H9 (cell line): ENCODE measurements around the gene HMGCLL1. TPM values are rescaled to one million over a fixed set of nuclear protein-coding genes. Genes with fewer than 3 reads are reported as not detected.

Experiments
- DNase-seq: peaks from one replicate; pipeline ENCODE4 v3.0.0-alpha.2; 2017
- H2AFZ ChIP-seq: one replicate; pipeline ENCODE4 v1.6.1; 2013; ENCODE audit warnings: mild to moderate bottlenecking, low read length, control low read depth, moderate library complexity
- H2AK5ac ChIP-seq: 2 replicates; pipeline ENCODE4 v1.6.1; 2013; ENCODE audit warnings: low read length, control low read depth, mixed read lengths; ENCODE audit not compliant: insufficient read length
- H2BK120ac ChIP-seq: one replicate; pipeline ENCODE4 v1.6.1; 2013; ENCODE audit warnings: low read depth, mild to moderate bottlenecking, low read length, control low read depth, inconsistent platforms; ENCODE audit not compliant: poor library complexity, severe bottlenecking
- H2BK12ac ChIP-seq: 2 replicates; pipeline ENCODE4 v1.6.1; 2013; ENCODE audit warnings: low read length, control low read depth, mixed read lengths, low read depth; ENCODE audit not compliant: insufficient read length
- H2BK15ac ChIP-seq: 2 replicates; pipeline ENCODE4 v1.6.1; 2013; ENCODE audit warnings: low read depth, low read length, control low read depth
- H2BK20ac ChIP-seq: one replicate; pipeline ENCODE4 v1.6.1; 2013; ENCODE audit warnings: low read depth, mild to moderate bottlenecking, low read length, control low read depth, inconsistent platforms; ENCODE audit not compliant: poor library complexity, severe bottlenecking
- H2BK5ac ChIP-seq: 2 replicates; pipeline ENCODE4 v1.6.1; 2013; ENCODE audit warnings: low read length, control low read depth, mixed read lengths; ENCODE audit not compliant: insufficient read length
- H3K14ac ChIP-seq: 2 replicates; pipeline ENCODE4 v1.6.1; 2013; ENCODE audit warnings: low read length, control low read depth; ENCODE audit not compliant: insufficient read depth
- H3K18ac ChIP-seq: 2 replicates; pipeline ENCODE4 v1.6.1; 2013; ENCODE audit warnings: low read depth, mild to moderate bottlenecking, mixed read lengths, low read length, control low read depth; ENCODE audit not compliant: insufficient read length
- H3K23ac ChIP-seq: 2 replicates; pipeline ENCODE4 v1.6.1; 2013; ENCODE audit warnings: low read length, control low read depth, mixed read lengths, low read depth; ENCODE audit not compliant: insufficient read length
- H3K23me2 ChIP-seq: 2 replicates; pipeline ENCODE4 v1.6.1; 2013; ENCODE audit warnings: low read depth, mild to moderate bottlenecking, mixed read lengths, low read length, control low read depth; ENCODE audit not compliant: insufficient read length, poor library complexity, severe bottlenecking
- H3K27ac ChIP-seq: 2 replicates; pipeline ENCODE4 v1.5.1; 2013; ENCODE audit warnings: low read length, control low read depth, mixed read lengths, low read depth; ENCODE audit not compliant: insufficient read length
- H3K27me3 ChIP-seq: 2 replicates; pipeline ENCODE4 v1.6.1; 2013; ENCODE audit warnings: low read length, control low read depth, inconsistent platforms; ENCODE audit not compliant: insufficient read depth
- H3K4ac ChIP-seq: 2 replicates; pipeline ENCODE4 v1.6.1; 2013; ENCODE audit warnings: low read depth, mild to moderate bottlenecking, control low read depth, inconsistent platforms, low read length, moderate library complexity
- H3K4me1 ChIP-seq: 2 replicates; pipeline ENCODE4 v1.6.1; 2013; ENCODE audit warnings: low read length, control low read depth, inconsistent platforms; ENCODE audit not compliant: insufficient read depth
- H3K4me2 ChIP-seq: 2 replicates; pipeline ENCODE4 v1.6.1; 2013; ENCODE audit warnings: low read length, control low read depth, mixed read lengths; ENCODE audit not compliant: insufficient read length, insufficient read depth
- H3K56ac ChIP-seq: 2 replicates; pipeline ENCODE4 v1.6.1; 2013; ENCODE audit warnings: low read depth, mild to moderate bottlenecking, mixed read lengths, low read length, control low read depth; ENCODE audit not compliant: insufficient read length
- H3K79me1 ChIP-seq: 2 replicates; pipeline ENCODE4 v1.6.1; 2013; ENCODE audit warnings: low read depth, mild to moderate bottlenecking, moderate library complexity, low read length, control low read depth, inconsistent platforms; ENCODE audit not compliant: insufficient read depth, poor library complexity, severe bottlenecking
- H3K79me2 ChIP-seq: 2 replicates; pipeline ENCODE4 v1.6.1; 2013; ENCODE audit warnings: low read length, control low read depth, inconsistent platforms; ENCODE audit not compliant: insufficient read depth
- H3K9ac ChIP-seq: 2 replicates; pipeline ENCODE4 v1.6.1; 2013; ENCODE audit warnings: low read length, control low read depth, mixed read lengths; ENCODE audit not compliant: insufficient read length; ENCODE audit errors: extremely low read depth
- H3K9me3 ChIP-seq: one replicate; pipeline ENCODE4 v1.6.1; 2013; ENCODE audit warnings: low read depth, low read length, inconsistent platforms; ENCODE audit not compliant: control insufficient read depth
- H3T11ph ChIP-seq: one replicate; pipeline ENCODE4 v1.6.1; 2013; ENCODE audit warnings: mild to moderate bottlenecking, low read length, control low read depth, inconsistent platforms
- H4K20me1 ChIP-seq: one replicate; pipeline ENCODE4 v1.6.1; 2013; ENCODE audit not compliant: control insufficient read depth, insufficient read length, insufficient read depth
- H4K5ac ChIP-seq: 2 replicates; pipeline ENCODE4 v1.6.1; 2013; ENCODE audit warnings: low read depth, mild to moderate bottlenecking, mixed read lengths, low read length, control low read depth; ENCODE audit not compliant: insufficient read length
- H4K8ac ChIP-seq: replicated peaks from 2 replicates; pipeline ENCODE4 v1.6.1; 2013; ENCODE audit warnings: low read length, control low read depth, mixed read lengths, low read depth; ENCODE audit not compliant: insufficient read length
- H4K91ac ChIP-seq: 2 replicates; pipeline ENCODE4 v1.6.1; 2013; ENCODE audit warnings: low read depth, mild to moderate bottlenecking, moderate library complexity, mixed read lengths, low read length, control low read depth; ENCODE audit not compliant: insufficient read length
- H3K27ac Mint-ChIP-seq, 3 experiments: 2 replicates in 2 of 3; 3 replicates in 1 of 3; pipeline ENCODE4 v1.8.0; 2020 to 2021; ENCODE audit warnings: mixed read lengths in 3 of 3, mild to moderate bottlenecking in 1 of 3, moderate library complexity in 1 of 3
- H3K27me3 Mint-ChIP-seq: 2 replicates; pipeline ENCODE4 v1.8.0; 2021; ENCODE audit warnings: low read depth, mild to moderate bottlenecking, moderate library complexity, mixed read lengths
- H3K36me3 Mint-ChIP-seq, 3 experiments: 2 replicates in 2 of 3; 3 replicates in 1 of 3; pipeline ENCODE4 v1.8.0; 2020 to 2021; ENCODE audit warnings: low read depth in 3 of 3, mixed read lengths in 3 of 3; ENCODE audit not compliant: insufficient read depth in 1 of 3
- H3K4me1 Mint-ChIP-seq, 2 experiments: 2 replicates each; pipeline ENCODE4 v1.8.0; 2020; ENCODE audit warnings: mixed read lengths in 2 of 2
- H3K4me3 Mint-ChIP-seq, 2 experiments: 2 replicates in 1 of 2; 3 replicates in 1 of 2; pipeline ENCODE4 v1.8.0; 2020 to 2021; ENCODE audit warnings: mild to moderate bottlenecking in 2 of 2, mixed read lengths in 2 of 2, moderate library complexity in 1 of 2
- H3K9me3 Mint-ChIP-seq, 2 experiments: 2 replicates in 1 of 2; 3 replicates in 1 of 2; pipeline ENCODE4 v1.8.0; 2020; ENCODE audit warnings: mild to moderate bottlenecking in 2 of 2, mixed read lengths in 2 of 2, moderate library complexity in 1 of 2
- whole genome bisulfite sequencing: extraction: QIAGEN DNeasy Blood & Tissue Kit; methylation state at CpG from one replicate; pipeline ENCODE4 v1.1.7; 2013; ENCODE audit warnings: missing lambda C conversion rate, low lambda C conversion rate, mixed read lengths; ENCODE audit not compliant: insufficient read length; ENCODE audit errors: extremely low coverage; 5-methylcytosine and 5-hydroxymethylcytosine counted together
- total RNA-seq: library from RNA; stranded (reverse); gene quantifications from 2 replicates; pipeline ENCODE4 v1.2.1, GENCODE V29; 2021
- TF ChIP-seq, protein P1 (sequence below): fragments of 200-600 bp; sonication (generic); conservative IDR thresholded peaks from 3 replicates; pipeline ENCODE4 v1.8.0; 2021; ENCODE audit warnings: antibody characterized with exemption, mild to moderate bottlenecking

HMGCLL1 gene
- total RNA-seq, 1 experiment from 2014 or later: 0.24 TPM

DNA sequence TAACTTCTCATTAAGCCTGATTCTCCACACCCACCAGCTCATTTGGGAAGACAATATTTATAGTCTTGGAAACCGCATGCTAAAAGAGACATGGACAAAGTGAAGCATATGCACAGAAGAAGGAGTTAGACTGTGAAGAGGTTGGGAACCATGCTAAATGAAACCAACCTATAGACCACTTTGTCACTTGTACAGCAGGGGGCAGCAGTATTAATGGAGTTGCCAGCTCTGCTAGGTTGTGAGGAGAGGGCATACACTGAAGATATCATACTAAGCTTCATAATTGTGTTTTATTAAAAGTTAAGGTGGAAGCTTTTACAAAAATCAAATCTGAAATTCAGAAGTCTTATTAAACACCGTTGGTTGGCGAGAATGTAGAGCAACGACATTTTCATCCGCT is 38.3 kb upstream of the HMGCLL1 start:
- Histone ChIP-seq H3K23me2 (no peaks in the 10 kb centered on the region), H3K18ac (no peak overlapping the region), H4K91ac (no peak overlapping the region), H3K9me3 (no peaks in the 10 kb centered on the region), H3K4me2 (no peak overlapping the region), H4K20me1 (no peaks in the 10 kb centered on the region), H3T11ph (no peak overlapping the region), H3K9ac (no peak overlapping the region), H4K5ac (no peak overlapping the region), H3K27ac (no peak overlapping the region), H2BK15ac (no peak overlapping the region), H2BK12ac (no peak overlapping the region), H3K23ac (no peak overlapping the region), H2AFZ (no peak overlapping the region), H3K4me1 (no peaks in the 10 kb centered on the region), H3K4ac (no peak overlapping the region), H2BK20ac (no peak overlapping the region), H3K56ac (no peak overlapping the region), H2BK120ac (no peak overlapping the region), H3K14ac (no peak overlapping the region), H3K79me2 (no peaks in the 10 kb centered on the region), H2AK5ac (no peak overlapping the region), H3K79me1 (no peaks in the 10 kb centered on the region), H2BK5ac (no peak overlapping the region), H4K8ac (no peak overlapping the region), H3K27me3 (no peaks in the 10 kb centered on the region)
- Mint-ChIP-seq H3K36me3 (peaks cover 0 to 10% (median 2%) of the 10 kb centered on the region in 3 experiments; a peak in 5 of 7 replicates), H3K27ac (no peak overlapping the region), H3K4me3 (no peak overlapping the region), H3K27me3 (no peaks in the 10 kb centered on the region), H3K4me1 (peaks cover 4% of the 10 kb centered on the region in 2 experiments), H3K9me3 (peaks cover 12 to 14% of the 10 kb centered on the region in 2 experiments; a peak in 3 of 5 replicates)
- TF ChIP-seq, protein P1, sequence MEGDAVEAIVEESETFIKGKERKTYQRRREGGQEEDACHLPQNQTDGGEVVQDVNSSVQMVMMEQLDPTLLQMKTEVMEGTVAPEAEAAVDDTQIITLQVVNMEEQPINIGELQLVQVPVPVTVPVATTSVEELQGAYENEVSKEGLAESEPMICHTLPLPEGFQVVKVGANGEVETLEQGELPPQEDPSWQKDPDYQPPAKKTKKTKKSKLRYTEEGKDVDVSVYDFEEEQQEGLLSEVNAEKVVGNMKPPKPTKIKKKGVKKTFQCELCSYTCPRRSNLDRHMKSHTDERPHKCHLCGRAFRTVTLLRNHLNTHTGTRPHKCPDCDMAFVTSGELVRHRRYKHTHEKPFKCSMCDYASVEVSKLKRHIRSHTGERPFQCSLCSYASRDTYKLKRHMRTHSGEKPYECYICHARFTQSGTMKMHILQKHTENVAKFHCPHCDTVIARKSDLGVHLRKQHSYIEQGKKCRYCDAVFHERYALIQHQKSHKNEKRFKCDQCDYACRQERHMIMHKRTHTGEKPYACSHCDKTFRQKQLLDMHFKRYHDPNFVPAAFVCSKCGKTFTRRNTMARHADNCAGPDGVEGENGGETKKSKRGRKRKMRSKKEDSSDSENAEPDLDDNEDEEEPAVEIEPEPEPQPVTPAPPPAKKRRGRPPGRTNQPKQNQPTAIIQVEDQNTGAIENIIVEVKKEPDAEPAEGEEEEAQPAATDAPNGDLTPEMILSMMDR: peak; percentile 75
- no CpG with 5 or more reads among the region's 5 CpGs for WGBS
- peak; percentile 42 for DNase-seq
